Measurements from ENCODE around the gene PRSS38.

- TF ChIP-seq POLR2A (IDR thresholded peaks at IDR 0.05), result no peak
- TF ChIP-seq CTCF (IDR thresholded peaks at IDR 0.05), result no peak
- no peak for TF ChIP-seq POLR2AphosphoS5 (IDR thresholded peaks at IDR 0.05)
- TF ChIP-seq EP300 (IDR thresholded peaks at IDR 0.05), result no peak
Measured at GRCh38 chr1:227805606-227806197, 9.8 kb upstream of the PRSS38 start.

Data from gastroesophageal sphincter (tissue), 3 donors.